Skeletal muscle cell (primary cell): ENCODE results near the gene TMEM245.
A peak's percentile ranks its signal among the peaks of the same experiment; 100 is the strongest.

Source experiments
- DNase-seq: peaks from one replicate; pipeline ENCODE4 v3.0.0-alpha.2; 2010; ENCODE audit warnings: low read depth
- H3K4me3 ChIP-seq: 2 replicates; pipeline ENCODE4 v1.5.1; 2011; ENCODE audit warnings: low read depth, mild to moderate bottlenecking, control low read depth, low read length, moderate library complexity

TMEM245 gene

DNA sequence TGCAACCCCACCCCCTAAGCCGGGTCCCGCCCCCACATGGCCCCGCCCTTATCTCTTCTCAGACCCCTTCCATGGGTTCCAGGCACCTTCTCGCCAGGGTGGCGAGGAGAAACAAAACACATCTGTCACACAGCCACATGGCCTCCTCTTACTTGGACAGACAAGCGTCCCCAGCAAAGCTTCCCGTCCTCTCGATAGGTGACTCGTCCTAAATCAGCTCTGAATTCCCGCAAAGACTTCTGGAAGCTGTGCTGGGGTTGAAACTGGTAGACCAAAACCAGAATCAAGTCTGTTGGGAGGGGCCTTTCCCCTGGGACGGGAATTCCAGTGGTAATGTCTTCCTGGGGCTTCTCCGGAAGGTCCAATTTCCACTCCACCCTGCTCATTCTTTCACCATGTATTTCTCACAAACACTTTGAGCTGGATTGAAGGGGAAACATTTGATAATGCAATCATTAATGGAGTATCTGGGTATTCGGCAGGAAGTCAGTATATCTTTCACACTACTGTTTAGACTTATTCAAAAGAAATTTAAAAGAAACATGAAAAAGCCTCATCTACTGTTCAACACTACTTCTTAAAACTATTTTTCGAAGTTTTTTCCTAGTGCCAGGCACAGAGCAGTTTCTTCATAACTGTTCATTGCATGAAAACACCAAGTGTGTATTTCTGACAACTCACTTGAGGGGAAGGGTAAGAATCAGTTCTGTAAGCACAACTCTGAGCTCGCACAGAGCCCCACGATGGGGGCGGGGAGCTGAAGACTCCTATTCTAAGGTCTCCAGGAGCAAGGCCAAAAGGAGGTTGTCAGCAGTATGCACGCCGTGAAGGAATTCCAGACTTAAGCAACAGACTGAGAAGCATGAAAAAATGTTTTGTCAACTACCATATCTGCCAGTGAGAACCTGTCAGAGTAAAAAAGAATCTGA is 105.8 kb downstream of the TMEM245 start:
- peak; percentile 43 for DNase-seq

DNA sequence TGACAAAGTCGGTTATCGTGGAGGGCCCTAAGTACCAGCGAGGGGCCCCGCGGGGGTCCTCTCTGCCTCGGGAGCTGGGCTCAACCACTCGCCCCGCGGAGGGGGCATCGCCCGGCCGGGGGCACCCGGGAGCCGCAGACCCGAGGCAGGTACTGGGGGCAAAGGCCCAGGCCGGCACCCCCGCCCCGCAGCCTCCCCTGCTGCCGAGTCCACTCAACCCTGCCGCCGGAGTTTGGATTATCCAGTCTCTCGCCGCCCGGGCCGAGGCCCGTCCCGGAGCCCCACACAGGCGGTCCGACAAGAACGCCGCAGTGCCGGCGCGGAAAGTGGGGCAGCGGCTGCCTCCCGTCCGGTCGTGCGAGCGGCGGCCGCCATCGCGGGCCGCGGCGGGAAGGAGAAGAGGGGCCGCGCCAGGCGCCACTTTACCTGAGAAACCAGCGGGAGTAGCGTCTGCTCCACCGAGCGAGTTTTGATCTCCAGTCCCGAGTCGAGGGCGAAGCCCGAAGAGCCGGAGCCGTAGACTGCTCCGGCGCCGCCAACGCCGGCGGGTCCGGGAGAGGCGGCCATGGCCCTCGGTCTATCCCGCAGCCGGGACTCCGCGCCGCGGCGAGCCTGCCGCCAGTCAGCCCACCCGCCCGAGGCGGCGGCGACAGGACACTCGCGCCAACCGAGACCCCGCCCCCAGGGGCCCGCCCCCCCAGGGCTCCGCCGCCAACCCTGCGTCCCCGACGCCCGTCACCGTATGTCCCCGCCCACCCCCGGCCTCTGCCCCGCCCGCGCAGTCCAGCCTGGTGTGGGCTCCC is 106.7 kb downstream of the TMEM245 start, which contains the start of gene CTNNAL1:
CTNNAL1 (minus strand) TSS at position 624 of the 803 bp plus-strand sequence; CDS start at position 567, 57 bp downstream.
- peak; percentile 65 for DNase-seq
- H3K4me3 ChIP-seq, result peak within 1 kb of the TSS; percentile 74

More for the DNA sequence above, 105.8 kb downstream of the TMEM245 start:
- H3K4me3 ChIP-seq, result peak overlapping the region; percentile 50

DNA sequence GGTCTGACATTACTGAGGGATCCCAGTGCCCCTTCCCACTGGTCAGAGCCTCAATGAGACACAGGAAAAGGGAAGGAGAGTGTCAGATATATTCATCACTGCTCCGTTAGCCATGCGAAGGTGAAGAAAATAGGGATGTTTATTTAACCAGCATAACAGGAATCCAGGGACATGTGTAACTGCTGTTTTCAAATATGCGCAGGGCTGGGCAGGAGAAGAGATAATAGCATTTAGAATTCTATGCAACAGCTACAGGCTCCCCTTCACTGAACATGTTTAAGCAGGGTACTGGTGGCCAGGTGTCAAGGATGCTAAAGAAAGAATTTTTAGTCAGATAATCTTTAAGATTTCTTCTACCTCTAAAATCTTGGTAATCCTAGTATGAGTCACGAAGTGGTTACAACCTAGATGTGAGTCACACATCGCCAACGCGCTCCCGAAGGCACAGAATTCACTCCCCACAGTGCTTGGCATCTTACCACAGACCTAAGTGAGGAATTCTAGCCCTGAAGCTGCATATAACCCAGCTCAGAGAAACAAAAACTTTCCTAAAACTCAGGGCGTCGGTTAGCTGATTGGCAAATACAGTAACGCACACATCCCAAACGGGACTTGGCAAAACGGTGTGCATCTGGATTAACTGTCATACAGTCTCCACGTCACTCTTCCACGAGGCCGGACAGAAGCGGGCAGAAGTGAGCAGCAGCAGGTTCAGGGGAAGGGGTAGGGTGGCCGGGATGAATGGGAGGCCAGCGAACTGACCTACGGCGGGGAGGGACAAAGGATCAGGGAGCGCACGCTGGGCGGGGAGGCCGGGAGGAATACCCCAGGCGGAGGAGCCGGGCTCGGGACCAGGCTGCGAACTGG is 107.5 kb downstream of the TMEM245 start:
- DNase-seq, result peak; percentile 92
- H3K4me3 ChIP-seq, result peak overlapping the region; percentile 74

GRCh38 chr9:109011231-109011671 is 108.5 kb downstream of the TMEM245 start:
- no peak for DNase-seq

GRCh38 chr9:109010746-109011145 is 109.0 kb downstream of the TMEM245 start:
- no peak overlapping the region for H3K4me3 ChIP-seq

More at GRCh38 chr9:109011231-109011671, 108.5 kb downstream of the TMEM245 start:
- H3K4me3 ChIP-seq, result peak overlapping the region; percentile 74

DNA sequence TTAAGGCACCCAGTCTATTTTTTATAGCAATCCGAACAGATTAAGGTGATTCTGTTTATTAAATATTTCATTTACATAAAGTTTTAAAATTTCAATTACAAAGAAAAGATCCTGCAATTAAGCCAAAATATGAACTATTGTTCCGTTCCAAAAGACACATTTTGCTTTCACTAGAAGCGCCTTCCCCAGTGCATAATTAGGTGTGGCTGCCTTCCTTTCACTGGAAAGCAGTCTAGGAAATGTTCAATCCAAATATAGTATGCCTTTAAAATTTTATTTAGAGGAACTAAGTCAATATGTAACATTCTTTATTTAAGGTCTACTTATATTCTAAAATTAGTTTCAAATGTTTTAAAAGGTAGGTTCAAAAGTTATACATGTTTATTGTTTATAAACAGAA is 114.1 kb downstream of the TMEM245 start:
- DNase-seq, result no peak
- no peak overlapping the region for H3K4me3 ChIP-seq

More at GRCh38 chr9:109010746-109011145, 109.0 kb downstream of the TMEM245 start:
- peak; percentile 71 for DNase-seq

DNA sequence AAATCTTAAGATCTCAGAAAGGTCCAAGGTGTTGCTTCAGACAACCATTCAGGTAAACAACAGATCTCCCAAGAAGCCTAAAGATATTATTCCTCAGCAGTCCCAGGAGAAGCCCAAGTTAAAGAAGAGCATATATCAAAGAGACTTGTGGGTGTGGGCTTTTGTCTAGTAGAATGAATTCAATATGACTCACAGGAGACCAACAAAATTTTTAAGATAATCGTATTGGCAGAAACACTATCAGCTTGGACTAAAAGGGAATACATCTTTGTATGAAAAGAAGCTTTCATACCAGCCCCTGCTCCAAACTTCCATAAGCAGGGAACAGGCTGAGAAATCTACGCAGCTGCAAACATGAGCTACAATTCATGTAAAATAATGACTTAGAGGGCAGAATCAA is 116.6 kb downstream of the TMEM245 start:
- no peak for DNase-seq
- H3K4me3 ChIP-seq, result no peak overlapping the region

DNA sequence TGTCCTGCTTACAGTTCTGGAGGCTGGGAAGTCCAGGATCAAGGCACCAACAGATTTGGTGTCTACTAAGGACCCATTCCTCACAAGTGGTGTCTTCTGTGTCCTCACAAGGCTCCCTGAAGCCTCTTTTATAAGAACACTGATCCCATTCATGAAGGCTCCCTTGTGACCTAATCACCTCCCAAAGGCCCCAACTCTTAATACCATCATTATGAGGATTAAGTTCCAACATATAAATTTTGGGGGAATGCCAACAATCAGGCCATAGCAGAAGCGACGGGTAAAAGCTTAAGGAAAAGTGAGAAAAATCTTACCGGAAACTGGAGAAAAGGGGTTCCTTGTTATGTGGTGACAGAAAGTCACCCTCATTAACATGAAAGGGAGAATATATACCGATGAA is 117.6 kb downstream of the TMEM245 start:
- DNase-seq, result no peak
- H3K4me3 ChIP-seq, result no peak overlapping the region

DNA sequence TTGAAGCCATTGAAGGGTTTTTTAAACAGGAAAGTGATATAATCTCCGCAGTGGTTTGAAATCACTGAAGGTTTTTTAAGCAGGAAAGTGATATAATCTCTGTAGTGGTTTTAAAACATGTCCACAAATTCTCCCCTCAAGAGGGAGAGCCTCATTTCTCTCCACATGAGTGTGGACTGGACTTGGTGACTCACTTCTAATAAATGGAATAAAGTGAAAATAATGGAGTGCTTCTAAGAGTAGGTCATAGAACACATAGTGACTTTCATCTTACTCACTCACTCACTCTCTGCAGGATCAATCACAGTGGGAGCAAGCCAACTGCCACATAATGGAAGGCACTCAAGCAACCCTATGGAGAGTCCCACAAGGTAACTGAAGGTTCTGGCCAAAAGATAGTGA is 118.5 kb downstream of the TMEM245 start:
- peak; percentile 52 for DNase-seq
- no peak overlapping the region for H3K4me3 ChIP-seq

DNA sequence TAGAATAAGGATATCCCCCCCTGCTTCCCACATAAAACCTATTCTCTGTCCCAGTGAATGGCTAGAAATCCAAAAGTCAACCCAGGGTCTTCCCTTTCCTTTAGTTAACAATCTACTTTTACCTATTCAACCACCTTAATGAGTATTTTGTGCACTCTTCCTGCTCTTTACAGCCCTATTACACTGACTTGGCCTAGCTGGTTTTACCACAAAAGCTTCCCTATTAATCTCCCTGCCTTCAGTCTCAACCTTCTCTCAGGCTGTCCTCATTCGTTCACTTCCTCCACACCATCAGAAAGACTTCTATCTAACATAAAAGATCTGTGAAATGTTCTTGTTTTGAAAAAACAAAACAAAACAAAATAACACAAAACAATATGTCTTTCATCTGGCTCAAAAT is 122.6 kb downstream of the TMEM245 start:
- DNase-seq, result no peak
- H3K4me3 ChIP-seq, result no peak overlapping the region

DNA sequence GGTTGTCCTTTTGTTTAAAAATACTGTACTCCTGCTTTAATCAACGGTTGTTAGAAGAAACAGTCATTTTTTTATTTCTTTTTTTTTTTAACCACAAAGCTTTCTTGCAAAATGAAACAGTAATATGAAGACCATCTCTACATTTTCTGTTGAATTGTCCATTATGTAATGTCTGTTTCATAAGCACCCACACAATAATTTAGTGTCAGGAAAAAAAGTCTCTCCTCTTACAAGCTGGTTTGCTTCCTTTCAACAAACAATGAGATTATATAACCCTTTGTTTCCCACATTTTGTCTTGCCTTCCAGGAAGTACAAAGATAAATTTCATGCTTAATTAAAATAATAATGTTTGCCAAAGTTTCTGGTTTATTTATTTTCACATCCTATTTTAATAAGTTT is 123.1 kb downstream of the TMEM245 start:
- no peak for DNase-seq
- H3K4me3 ChIP-seq, result no peak overlapping the region

DNA sequence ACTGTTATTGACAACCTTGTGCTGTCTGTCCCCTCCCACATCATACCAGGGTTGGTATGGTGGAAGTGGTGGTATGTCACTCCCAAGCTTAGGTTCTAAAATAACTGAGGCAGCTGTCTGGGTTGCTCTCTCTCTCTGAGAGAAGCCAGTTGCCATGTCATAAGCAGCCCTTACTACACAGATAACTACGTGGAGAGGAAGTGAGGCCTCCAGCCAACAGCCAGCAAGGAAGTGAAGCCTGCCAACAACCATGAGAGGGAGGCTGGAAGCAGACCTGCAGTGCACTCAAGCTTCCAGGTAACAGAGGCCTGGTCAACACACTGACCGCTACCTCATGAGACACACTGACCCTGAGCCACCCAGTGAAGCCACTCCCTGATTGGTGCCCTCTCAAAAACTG is 125.1 kb downstream of the TMEM245 start:
- H3K4me3 ChIP-seq, result no peak overlapping the region
- no peak for DNase-seq

DNA sequence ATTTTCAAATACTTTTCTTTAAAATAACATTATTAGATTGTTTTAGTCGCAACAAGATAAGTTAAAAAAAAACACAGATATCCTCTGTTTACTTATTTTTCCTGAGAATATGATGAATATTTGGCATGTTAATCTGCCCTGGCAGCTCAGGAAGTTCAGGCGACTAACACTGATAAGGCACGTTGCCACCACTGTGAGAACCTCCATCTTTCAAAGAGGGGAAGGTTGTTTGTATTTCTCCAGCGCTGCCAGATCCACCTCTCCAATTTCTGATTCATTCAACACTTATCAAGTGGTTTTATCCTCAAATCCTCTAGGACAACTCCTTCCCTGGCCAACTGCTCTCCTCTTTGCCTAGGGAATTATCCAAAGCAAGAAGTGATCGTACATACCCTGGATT is 128.3 kb downstream of the TMEM245 start:
- no peak for DNase-seq
- H3K4me3 ChIP-seq, result no peak overlapping the region

DNA sequence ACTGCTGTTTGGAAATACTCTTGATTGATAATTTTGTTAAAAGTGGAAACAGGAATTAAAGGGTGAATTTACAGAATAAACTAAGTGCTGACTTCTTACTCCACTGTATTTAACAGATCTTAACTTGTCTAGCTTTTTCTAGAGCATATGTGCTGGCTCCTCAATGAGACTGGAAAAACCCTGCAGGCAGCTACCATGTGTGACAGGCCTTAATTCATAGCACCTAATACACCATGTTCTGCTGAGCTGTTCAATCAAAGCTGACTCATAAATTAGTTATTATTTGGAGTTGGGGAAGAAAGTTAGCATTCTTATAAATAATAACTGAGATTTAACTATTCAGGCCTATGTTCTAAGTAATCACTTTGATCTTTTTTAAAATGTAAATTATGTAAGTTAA is 135.9 kb downstream of the TMEM245 start:
- DNase-seq, result no peak
- no peak overlapping the region for H3K4me3 ChIP-seq

GRCh38 chr9:108980893-108981292 is 138.9 kb downstream of the TMEM245 start:
- no peak for DNase-seq
- H3K4me3 ChIP-seq, result no peak overlapping the region

DNA sequence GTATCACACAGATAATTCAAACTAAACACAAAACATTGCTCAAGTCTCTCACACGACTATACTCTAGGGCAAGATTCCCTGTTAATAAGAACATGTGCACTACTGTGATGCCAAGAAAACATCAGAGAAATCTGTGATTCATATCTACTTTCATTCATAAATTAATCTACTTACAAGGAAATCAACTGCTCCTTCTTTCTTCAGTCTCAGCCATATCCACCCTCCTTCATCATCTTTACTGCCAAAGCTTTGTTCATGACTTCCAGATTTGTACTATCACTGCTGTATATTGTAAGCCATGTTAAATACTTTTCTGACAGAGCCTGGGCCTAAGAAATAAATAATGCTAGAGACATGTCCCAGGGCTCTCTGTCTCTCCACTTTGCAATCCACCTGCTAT is 141.5 kb downstream of the TMEM245 start:
- no peak overlapping the region for H3K4me3 ChIP-seq
- DNase-seq, result no peak

DNA sequence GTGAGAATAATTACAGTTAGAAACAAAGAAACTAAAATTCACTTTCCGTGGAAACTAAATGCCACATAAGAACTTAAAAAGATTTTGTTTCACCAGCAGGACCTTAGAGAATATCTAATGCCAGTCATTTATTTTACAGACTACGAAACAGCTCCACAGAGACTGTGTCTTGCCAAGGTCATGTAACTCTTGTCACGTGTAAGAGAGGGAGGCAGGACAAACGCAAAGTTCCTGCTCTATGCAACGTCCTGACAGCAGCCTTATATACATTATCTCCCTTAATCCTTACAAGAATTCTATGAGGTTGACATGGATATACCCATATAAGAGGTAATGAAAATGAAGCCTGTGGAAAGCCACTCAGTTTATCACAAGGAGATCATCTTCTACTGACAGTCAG is 145.9 kb downstream of the TMEM245 start:
- peak; percentile 3 for DNase-seq
- no peak overlapping the region for H3K4me3 ChIP-seq

- no peak overlapping the region for H3K4me3 ChIP-seq
- DNase-seq, result peak; percentile 7
These were observed 147.0 kb downstream of the TMEM245 start for GRCh38 chr9:108972626-108973209.

- no peak overlapping the region for H3K4me3 ChIP-seq
- no peak for DNase-seq
These were observed 147.6 kb downstream of the TMEM245 start for GRCh38 chr9:108972186-108972585.
